ENCODE results near the gene DIS3L2.

Gene DIS3L2

DNA sequence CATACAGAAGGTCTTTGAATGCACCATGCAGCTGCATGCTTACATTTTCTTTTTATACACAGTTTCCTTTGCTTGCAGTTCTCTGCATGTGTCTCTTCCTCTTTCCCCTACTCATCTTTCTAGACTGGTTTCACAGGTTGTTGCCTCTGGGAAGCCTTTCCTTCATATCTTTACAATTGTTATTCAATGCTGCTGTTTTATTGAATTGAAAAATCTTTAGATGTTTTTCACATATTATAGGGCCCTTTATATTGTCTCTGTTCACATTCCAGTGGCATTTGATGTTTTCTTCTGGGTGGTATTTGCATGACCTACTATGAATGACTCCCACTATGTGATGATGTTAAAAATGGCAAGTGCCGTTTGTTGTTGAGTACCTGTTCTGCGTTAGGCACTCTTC is 91.1 kb downstream of the DIS3L2 start:
- DNase-seq: no peak

DNA sequence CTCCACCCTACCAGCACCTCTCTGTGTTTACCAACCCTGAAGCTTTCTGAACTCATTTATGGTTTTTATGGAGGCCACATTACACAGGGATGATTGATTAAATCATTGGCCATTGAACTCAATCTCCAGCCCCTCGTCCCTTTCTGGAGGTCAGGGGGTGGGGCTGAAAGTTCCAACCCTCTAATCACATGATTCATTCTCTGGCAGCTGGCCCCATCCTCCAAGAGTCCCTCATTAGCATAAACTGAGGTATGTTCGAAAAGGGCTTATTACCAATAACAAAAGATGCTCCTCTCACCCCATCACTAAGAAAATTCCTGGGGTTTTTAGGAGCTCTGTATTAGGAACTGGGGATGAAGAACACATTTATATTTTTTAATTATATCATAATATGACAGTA is 92.3 kb downstream of the DIS3L2 start:
- no peak for DNase-seq

DNA sequence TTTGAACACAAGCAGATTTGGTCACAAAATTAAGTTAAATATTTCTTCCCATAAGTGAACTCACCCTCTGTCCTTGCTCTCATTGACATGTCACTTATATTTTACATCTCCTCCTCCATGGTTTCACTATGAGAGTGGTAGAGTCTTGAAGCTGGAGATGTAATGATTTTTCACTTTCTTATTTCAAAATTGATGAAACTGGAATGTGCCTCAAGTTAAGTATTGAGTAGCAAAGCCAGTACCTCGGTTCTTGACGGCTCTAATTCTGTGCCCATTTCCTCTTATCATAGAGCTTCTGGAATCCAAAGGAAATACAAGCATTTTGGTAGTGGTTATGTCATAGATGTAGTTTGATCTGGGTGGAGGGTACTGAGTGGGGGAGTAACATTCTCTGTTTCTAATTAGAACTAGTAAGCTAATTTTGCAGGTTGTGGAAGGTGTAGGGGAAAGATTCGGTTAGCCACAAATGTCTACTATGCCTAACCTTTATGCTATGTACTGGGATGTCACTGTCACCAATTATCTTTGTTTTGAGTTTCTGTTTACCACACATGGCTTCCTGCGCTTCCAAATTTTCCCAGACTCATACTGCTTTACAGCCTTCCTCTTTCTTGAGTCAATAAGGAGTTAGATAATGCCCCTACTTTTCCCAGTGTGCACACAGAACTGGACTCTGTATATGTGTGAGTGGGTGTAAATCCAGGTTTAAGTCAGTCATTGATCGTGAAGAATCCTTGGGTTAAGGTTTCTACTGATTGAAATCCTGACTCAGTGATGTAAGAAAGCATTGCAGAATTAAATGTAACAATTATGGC is 96.8 kb downstream of the DIS3L2 start:
- DNase-seq: no peak

DNA sequence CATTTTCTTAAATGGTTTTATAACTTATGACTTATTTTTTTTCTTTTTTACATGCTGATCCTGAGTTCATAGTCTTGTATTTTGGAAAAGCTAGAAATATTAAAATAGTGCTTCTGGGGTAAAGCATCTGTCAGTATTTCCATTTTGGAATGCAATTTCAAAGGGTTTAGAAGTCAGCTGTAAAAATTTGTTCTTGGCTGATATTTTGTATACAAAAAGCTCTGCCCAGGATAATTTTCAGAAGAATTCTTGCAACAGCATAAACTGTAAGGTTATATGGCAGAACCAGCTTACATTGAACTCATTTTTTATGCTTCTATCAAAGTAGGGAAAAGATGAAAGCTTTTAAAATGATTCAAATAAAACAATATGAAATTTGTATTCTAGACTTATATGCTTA is 97.4 kb downstream of the DIS3L2 start:
- no peak for DNase-seq

DNA sequence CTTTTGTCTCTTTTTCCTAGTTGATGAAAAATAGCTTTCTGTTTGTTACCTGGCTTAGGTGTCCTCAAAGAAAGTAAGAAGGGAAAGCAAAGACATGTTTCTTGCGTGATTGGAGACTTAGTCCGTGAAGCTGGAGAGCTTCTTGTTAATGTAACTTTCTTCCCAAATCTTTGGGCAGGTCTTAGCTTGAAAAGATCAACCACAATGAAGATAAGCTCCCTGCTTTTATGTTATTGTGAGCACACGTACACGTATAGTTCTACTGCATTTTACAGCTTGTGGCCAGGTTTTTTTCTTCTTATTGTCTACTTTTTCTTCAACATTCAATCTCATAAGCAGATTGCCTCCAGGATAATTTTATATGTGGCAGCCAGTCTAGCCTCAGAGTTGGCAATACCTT is 99.8 kb downstream of the DIS3L2 start:
- DNase-seq: no peak

DNA sequence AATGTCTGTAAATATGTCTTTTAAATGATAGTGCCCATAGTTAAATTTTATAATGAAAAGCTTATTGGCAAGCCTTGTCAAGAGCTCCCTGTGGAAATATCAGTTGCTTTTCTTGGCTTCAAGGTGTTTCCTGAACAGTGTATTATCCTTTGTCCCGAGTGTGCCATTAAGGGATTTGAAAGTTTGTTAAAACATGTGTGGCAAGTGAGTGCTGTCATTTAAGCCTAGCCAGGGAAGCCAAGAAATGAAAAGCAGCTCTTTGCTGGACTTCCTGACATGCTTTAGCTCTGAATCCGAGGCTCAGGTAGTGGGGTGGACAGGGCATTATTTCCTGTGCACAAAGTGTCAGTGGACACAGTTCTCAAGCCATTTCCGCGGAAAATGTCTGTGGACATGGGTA is 111.5 kb downstream of the DIS3L2 start:
- no peak for DNase-seq

DNA sequence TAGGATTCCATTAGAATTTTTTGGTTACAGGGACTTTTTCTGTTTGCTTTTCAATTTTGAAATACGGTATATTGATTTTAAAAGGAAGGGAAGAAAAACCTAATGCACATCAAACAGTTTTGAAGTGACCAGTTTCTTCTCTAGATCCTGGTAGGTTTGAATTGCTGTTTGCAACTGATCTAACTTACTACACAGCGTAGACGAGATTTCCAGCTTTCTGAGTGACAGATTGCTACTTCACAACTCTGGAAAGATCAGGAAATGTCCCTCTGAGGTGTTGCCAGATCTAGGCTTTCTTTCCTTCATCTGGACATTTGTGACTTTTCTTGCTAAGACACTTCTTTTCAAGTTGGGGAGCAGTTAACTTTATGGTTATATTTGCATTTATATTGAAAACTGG is 112.2 kb downstream of the DIS3L2 start:
- no peak for DNase-seq

DNA sequence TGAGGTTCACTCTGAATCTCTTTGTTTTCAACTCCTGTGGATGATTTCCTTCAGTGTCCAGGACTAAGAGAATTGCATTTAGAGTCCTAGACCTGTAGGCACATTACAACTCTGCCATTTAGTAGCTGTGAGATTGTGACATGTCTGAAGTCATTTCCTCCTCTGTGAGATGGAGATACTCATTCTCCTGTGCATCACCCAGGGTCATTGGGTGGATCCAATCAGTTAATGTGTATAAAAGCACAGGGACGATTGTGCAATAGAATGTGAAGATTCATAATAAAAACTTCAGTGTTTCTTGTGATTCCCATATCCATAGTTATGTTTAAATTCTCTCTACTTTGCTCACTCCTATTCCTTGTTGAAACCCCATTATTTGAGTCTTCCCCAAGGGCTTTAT is 113.6 kb downstream of the DIS3L2 start:
- DNase-seq: no peak

DNA sequence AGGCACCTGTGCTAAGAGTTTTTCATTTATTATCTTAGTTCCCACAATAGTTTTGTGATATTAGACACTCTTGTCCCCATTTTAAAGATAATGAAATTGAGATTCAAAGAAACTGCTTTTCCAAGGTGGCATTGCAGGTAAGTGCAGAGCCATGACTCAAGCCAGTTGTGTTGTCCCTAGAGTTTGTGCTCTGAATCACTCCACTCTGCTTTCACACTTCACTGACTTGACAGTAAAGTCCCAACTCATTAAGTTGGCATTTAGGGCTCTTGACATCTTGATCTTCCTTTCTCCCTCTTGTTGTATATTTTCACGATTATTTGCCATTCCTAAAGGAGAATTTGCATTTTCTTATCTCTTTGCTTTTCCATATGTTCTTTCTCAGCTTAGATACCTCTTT is 114.3 kb downstream of the DIS3L2 start:
- no peak for DNase-seq

DNA sequence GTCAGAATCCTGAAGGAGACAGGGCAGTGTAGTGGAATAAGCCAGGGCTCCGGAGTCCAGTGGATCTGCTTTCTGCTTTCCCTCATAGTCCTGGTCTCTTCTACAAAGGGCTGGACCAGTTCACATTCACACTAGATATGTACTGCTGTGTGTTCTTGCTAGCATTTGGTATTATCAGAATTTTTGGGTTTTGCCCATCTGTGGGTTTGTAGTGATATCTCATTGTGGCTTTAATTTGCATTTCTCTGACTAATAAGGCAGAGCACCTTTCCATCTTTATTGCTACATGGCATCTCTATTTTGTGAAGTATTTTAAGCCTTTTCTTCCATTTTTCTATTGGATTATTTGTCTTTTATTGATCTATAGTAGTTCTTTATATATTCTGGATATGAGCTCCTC is 114.8 kb downstream of the DIS3L2 start:
- DNase-seq: no peak

DNA sequence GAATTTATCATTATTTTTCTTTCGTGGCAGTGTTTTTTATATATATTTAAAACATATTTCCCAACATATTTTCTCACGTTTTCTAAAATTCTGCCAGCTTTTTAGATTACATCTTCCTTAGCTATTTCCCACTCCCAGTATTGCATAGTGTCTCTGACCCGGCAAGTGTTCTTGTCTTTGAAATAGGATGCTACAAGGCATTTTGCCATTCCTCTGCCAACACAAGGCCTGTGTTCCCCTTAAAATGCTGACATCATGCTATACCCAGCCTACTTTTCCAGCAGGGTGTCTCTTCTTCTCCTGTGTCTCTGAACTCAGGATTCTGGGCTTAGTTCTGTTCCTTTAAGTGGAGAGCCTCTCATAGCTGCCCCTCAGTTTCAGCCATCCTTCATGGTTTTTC is 115.2 kb downstream of the DIS3L2 start:
- peak in 1 of 56 donors; percentile 8 for DNase-seq

DNA sequence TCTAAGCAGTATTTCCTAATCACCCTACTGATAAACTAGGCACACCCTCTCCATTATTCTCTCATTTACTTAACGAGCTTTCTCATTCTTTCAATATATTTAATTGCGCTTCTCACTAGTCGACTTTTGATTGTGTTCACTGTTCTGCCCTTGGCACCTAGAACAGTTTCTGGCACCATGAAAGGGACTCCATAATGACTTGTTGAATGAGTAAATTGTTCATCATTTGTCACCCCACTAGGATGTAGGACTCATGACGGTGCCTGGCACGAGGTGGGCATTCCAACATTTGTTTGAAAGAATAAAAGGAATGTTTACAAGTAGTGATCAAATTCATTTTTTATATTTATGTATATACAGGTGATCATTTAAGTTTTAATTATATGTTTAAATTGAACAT is 123.7 kb downstream of the DIS3L2 start:
- peak in 13 of 56 donors; percentile 11 to 45 (median 25) for DNase-seq

DNA sequence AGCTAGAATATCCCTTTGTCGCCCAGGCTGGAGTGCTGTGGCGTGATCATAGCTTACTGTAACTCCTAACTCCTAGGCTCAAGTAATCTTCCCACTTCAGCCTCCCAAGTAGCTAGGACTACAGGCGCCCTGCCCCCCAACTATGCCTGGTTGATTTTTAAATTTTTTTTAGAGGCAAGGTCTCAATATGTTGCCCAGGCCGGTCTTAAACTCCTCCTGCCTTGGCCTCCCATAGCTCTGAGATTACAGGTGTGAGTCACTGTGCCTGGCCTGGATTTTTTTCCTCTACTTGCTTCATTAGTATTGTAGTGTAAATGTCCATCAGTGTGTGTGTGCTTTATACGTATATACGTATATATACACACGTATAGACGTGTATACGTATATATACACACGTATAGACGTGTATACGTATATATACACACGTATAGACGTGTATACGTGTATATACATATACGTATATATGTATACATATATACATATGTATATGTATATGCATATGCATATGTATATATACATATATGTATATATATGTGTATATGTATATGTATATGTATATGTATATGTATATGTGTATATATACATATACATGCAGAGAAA is 124.4 kb downstream of the DIS3L2 start:
- no peak for DNase-seq

DNA sequence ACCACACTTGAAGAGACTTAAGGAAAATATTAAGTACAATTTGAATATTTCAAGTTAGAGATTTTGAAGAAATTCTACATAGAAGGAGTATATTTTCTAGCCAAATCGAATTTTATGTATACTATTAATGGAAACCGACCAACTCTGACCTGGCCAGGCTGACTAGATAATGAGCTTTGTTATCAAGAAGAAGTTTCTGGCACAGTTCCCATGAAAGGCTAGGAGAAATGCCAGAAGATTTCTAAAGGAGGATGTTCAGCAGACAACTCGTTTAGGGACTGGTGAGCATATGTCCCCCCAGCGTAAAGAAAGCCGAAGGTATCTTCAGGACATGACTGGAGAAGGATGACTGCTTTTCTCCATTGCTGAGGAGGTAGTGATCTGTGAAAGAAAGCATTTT is 127.3 kb downstream of the DIS3L2 start:
- DNase-seq: peak in 1 of 56 donors; percentile 10

DNA sequence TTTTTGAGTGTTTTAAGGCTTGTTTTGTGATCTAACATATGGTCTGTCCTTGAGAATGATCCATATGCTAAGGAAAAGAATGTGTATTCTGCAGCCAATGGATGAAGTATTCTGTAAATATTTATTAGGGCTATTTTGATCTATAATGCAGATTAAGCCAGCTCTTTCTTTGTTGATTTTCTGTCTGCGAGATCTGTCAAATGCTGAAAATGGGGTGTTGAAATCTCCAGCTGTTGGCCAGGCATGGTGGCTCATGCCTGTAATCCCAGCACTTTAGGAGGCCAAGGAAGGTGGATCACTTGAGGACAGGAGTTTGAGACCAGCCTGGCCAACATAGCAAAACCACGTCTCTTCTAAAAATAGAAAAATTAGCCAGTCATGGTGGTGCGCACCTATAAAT is 132.7 kb downstream of the DIS3L2 start:
- DNase-seq: no peak

DNA sequence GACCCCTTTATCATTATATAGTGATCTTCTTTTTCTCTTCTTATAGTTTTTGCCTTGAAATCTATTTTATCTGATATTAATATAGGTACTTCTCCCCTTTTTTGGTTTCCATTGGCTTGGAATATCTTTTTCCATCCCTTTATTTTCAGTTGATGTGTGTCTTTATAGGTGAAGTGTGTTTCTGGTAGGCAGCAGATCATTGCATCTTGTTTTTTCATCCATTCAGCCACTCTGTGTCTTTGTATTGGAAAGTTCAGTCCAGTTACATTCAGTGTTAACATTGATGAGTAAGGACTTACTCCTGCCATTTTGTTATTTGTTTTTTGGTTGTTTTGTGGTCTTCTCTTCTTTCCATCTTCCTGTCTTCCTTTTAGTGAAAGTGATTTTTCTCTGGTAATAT is 133.4 kb downstream of the DIS3L2 start:
- DNase-seq: no peak

DNA sequence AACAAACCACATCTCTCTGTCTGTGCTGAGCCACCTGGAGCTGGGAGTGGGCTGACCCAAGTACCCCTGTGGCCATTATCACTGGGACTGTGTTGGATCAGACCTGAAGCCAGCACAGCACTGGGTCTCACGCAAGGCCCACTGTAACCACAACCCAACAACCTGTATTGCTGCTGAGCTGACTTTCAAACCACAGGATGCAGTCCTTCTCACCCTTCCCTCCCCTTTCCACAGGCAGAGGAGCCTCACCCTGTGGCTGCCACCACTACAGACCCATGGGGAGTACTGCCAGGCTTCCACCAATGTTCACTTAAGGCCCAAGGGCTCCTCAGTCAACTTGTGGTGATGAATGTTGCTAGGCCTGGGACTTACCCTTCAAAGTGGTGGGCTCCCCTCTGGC is 135.7 kb downstream of the DIS3L2 start:
- no peak for DNase-seq

DNA sequence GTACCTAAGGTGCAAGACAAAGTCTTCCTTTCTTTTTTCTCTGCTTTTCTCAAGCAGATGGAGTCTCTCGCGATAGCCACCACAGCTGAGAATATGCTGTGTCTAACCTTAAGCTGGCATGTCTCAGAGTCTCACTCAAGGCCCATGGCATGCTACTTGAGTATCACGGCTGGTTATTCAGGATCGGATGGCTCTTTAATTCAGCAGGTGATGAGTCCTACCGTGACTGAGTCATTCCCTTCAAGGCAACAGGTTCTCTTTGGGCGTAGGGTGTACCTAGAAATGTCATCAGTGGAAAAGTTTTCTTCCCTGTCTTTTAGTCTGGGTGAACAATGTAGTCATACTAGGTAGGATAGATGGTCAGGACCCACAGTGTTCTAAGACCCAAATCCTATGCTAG is 136.2 kb downstream of the DIS3L2 start:
- DNase-seq: no peak

DNA sequence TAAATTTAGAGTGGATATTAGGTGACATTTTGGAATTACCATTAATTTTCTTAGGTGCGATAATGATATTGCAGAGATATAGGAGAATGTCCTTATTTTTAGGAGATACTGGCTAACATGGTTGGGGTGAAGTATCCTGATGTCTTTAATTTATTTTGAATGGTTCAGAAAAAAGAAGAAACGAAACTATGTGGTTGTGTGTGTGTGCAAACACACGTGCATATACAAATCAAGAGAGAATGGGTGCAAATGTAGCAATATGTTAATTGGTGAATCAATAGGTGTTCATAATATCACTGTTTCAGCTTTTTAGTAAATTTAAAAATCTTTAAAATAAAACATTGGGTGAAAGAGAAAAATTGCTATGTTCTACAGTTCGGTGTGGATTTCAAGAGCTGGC is 140.9 kb downstream of the DIS3L2 start:
- no peak for DNase-seq

DNA sequence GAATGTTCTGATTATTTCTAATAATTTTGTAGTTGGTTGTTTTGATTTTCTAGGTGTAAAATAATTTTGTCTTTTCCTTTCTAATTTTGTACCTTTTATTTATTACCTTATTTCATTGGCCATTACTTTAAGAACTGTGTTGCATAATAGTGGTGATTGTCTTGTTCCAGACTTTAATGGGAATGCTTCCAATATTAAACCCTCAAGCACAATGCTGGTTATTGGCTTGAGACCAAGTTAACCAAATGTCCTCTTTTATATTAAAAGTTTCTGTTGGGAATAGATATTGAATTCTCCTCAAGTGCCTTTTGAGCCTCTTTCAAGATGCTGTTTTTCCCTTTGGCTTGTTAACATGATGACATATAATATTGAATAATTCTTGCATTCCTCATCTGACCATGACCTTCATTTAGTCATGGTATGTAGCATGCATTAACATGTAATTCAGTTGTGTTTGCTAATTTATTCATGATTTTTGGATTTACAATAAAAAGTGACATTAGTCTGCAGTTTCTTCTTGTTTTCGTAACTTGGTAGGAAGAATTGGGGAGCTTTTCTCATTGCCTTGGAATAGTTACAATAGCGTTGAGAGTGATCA is 141.7 kb downstream of the DIS3L2 start:
- no peak for DNase-seq

DNA sequence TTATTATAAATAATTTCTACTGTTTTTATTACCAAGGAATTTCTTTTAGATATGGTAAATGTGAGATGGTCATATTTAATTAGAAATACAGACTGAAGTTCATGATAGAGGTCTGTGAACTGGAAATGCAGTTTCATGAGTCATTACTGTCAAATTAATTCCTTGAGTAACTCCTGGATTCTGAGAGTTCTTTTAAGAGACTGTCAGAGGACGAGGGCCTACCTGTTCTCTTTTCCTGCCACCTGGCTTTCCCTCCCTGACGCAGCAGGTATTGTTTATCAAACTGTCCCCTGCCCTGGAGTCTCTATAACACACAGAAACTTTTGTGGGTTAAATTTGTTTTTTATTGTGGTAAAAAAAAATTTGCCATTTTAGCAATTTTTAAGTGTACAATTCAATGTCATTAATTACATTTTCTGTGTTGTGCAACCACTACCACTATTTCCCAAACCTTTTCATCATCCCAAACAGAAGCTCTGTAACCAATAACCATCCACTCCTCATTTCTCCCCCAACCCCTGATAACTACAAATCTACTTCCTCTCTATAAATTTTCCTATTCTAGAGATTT is 142.6 kb downstream of the DIS3L2 start:
- no peak for DNase-seq

DNA sequence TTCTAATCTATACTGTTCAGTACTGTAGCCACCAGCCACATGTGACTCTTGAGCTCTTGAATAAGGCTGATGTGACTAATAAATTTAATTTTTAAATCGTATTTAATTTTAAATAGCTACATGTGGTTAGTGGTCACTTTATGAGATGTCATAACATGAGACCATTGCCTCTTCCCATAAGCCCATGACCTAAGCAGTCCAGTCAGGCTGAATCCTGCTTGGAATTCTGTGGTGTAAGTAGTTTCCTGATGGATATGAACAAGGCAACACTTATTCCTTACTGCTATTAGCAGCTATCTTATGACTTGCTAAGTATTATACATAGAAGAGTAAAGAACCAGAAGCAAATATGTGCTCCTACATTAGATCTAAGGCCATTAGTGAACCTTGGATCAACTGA is 150.0 kb downstream of the DIS3L2 start:
- no peak for DNase-seq

DNA sequence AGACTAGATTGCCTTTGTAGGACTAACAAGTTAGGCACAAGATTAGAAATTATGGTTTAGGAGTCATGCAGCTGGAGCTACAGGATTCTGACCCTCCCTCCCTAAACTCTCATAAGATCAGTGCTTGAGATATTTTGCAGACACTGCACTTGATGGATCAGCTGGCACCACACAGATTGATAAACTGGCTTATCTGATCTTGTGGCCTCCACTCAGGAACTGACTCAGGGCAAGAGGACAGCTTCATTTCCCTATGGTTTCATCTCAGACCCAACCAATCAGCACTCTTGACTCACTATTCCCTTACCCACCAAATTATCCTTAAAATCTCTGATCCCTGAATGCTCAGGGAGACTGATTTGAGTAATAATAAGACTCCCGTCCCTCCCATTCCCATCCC is 152.3 kb downstream of the DIS3L2 start:
- DNase-seq: no peak

Measured in amygdala (tissue), 56 donors.